CD8-positive, alpha-beta memory T cell (primary cell): ENCODE measurements around the gene RASA3. TPM values are rescaled to one million over a fixed set of nuclear protein-coding genes. Genes with fewer than 3 reads are reported as not detected.

Experiments
- CTCF ChIA-PET: fragments of 350-600 bp; sonication (Branson Sonifier 250); formaldehyde crosslinking; loops from one replicate; lab custom pipeline; 2021; ENCODE audit warnings: antibody characterized with exemption; lab: Charles Lee
- POLR2A ChIA-PET: fragments of 350-600 bp; sonication (Branson Sonifier 250); formaldehyde crosslinking; loops from one replicate; lab custom pipeline; 2021; ENCODE audit warnings: antibody characterized with exemption; lab: Charles Lee
- DNase-seq, 5 donors: peaks; one replicate each; pipeline versions ENCODE4 v3.0.0 to v3.0.0-alpha.2; 2020 to 2022; ENCODE audit warnings: mixed read lengths in 1 of 5
- H3K27ac ChIP-seq: one replicate; pipeline ENCODE4 v1.7.0; 2013; ENCODE audit warnings: low read depth, mild to moderate bottlenecking, low read length, moderate library complexity
- H3K27me3 ChIP-seq: 2 replicates; pipeline ENCODE4 v1.7.0; 2013; ENCODE audit warnings: low read length, mild to moderate bottlenecking; ENCODE audit not compliant: insufficient read depth, poor library complexity, severe bottlenecking
- H3K36me3 ChIP-seq: 2 replicates; pipeline ENCODE4 v1.7.0; 2013; ENCODE audit warnings: mild to moderate bottlenecking, low read length, moderate library complexity; ENCODE audit not compliant: insufficient read depth
- H3K4me1 ChIP-seq: 2 replicates; pipeline ENCODE4 v1.7.0; 2013; ENCODE audit warnings: mild to moderate bottlenecking, low read length, moderate library complexity; ENCODE audit not compliant: insufficient read depth
- H3K4me3 ChIP-seq: 2 replicates; pipeline ENCODE4 v1.7.0; 2013; ENCODE audit warnings: mild to moderate bottlenecking, low read length
- H3K9me3 ChIP-seq: 2 replicates; pipeline ENCODE4 v1.7.0; 2013; ENCODE audit warnings: mild to moderate bottlenecking, low read length
- H3K27ac Mint-ChIP-seq, 8 donors: one replicate each; pipeline ENCODE4 v1.8.0; 2020 to 2021; ENCODE audit warnings: mixed read lengths in 8 of 8, mild to moderate bottlenecking in 6 of 8, inconsistent platforms in 3 of 8, moderate library complexity in 3 of 8
- H3K27me3 Mint-ChIP-seq, 2 donors: one replicate each; pipeline ENCODE4 v1.8.0; 2020 to 2021; ENCODE audit warnings: mixed read lengths in 2 of 2, mild to moderate bottlenecking in 1 of 2, moderate library complexity in 1 of 2
- H3K36me3 Mint-ChIP-seq, 3 donors: one replicate each; pipeline ENCODE4 v1.8.0; 2020 to 2021; ENCODE audit warnings: mixed read lengths in 3 of 3, inconsistent platforms in 1 of 3, mild to moderate bottlenecking in 1 of 3
- H3K4me1 Mint-ChIP-seq, 3 donors: one replicate each; pipeline ENCODE4 v1.8.0; 2020 to 2021; ENCODE audit warnings: mixed read lengths in 3 of 3, inconsistent platforms in 1 of 3, mild to moderate bottlenecking in 1 of 3
- H3K4me3 Mint-ChIP-seq, 7 donors: one replicate each; pipeline ENCODE4 v1.8.0; 2020 to 2021; ENCODE audit warnings: mixed read lengths in 7 of 7, mild to moderate bottlenecking in 6 of 7, moderate library complexity in 4 of 7, inconsistent platforms in 2 of 7
- H3K9me3 Mint-ChIP-seq, 5 donors: one replicate each; pipeline ENCODE4 v1.8.0; 2020 to 2022; ENCODE audit warnings: mixed read lengths in 5 of 5, mild to moderate bottlenecking in 3 of 5, moderate library complexity in 2 of 5, inconsistent platforms in 1 of 5
- polyA plus RNA-seq: library from polyadenylated mRNA; unstranded; fragments of 300-500 nt; fragmentation: Illumina TruSeq; gene quantifications from one replicate; pipeline ENCODE4 v1.2.3, GENCODE V29; 2021
- total RNA-seq, 2 experiments: library from RNA; stranded (reverse); gene quantifications; one replicate each; pipeline ENCODE4 v1.2.3, GENCODE V29; 2021

The RASA3 gene
- total and polyA plus RNA-seq, 3 experiments from 2014 or later = 26.4 to 123 (median 27.1) TPM

- H3K4me1 ChIP-seq = no peaks in the 10 kb centered on the region
- Mint-ChIP-seq H3K27me3 (peaks cover 0 to 3% of the 10 kb centered on the region in 2 donors), H3K4me3 (peak overlapping the region in 1 of 7 donors; percentile 67), H3K36me3 (peaks cover 0 to 60% (median 7%) of the 10 kb centered on the region in 3 donors), H3K27ac (peak overlapping the region in 1 of 8 donors; percentile 72), H3K9me3 (no peaks in the 10 kb centered on the region), H3K4me1 (peaks cover 0 to 5% (median 4%) of the 10 kb centered on the region in 3 donors)
- no peaks in the 10 kb centered on the region for H3K9me3 ChIP-seq
- ChIA-PET POLR2A (no interaction called here), CTCF (no interaction called here)
- no peak overlapping the region for H3K4me3 ChIP-seq
- no peak for DNase-seq
- peak overlapping the region; percentile 65 for H3K27ac ChIP-seq
- peaks cover 34% of the 10 kb centered on the region for H3K36me3 ChIP-seq
- no peaks in the 10 kb centered on the region for H3K27me3 ChIP-seq
Measured at GRCh38 chr13:114004420-114005205, 127.8 kb downstream of the RASA3 start.

GRCh38 chr13:114002771-114003321 lies 129.6 kb downstream of the RASA3 start:
- peak overlapping the region in 1 of 8 donors; percentile 81 for H3K27ac Mint-ChIP-seq
- no peaks in the 10 kb centered on the region for H3K4me1 ChIP-seq
- H3K36me3 ChIP-seq = peaks cover 41% of the 10 kb centered on the region
- peaks cover 0 to 5% (median 4%) of the 10 kb centered on the region in 3 donors for H3K4me1 Mint-ChIP-seq
- DNase-seq = no peak
- peaks cover 0 to 3% of the 10 kb centered on the region in 2 donors for H3K27me3 Mint-ChIP-seq
- no peak overlapping the region for H3K4me3 Mint-ChIP-seq
- POLR2A ChIA-PET = no interaction called here
- CTCF ChIA-PET = no interaction called here
- peaks cover 0 to 67% (median 10%) of the 10 kb centered on the region in 3 donors for H3K36me3 Mint-ChIP-seq
- H3K27me3 ChIP-seq = no peaks in the 10 kb centered on the region
- H3K27ac ChIP-seq = no peak overlapping the region
- H3K4me3 ChIP-seq = no peak overlapping the region
- no peaks in the 10 kb centered on the region for H3K9me3 ChIP-seq
- H3K9me3 Mint-ChIP-seq = peaks cover 0 to 2% (median 0%) of the 10 kb centered on the region in 5 donors

- Histone ChIP-seq H3K4me3 (no peak overlapping the region), H3K27ac (no peak overlapping the region), H3K27me3 (no peaks in the 10 kb centered on the region), H3K4me1 (no peaks in the 10 kb centered on the region), H3K36me3 (peaks cover 42% of the 10 kb centered on the region), H3K9me3 (no peaks in the 10 kb centered on the region)
- peaks cover 0 to 71% (median 10%) of the 10 kb centered on the region in 3 donors for H3K36me3 Mint-ChIP-seq
- CTCF ChIA-PET = no interaction called here
- no peak for DNase-seq
- H3K27ac Mint-ChIP-seq = peak overlapping the region in 3 of 8 donors; percentile 20 to 51 (median 34)
- POLR2A ChIA-PET = no interaction called here
- H3K9me3 Mint-ChIP-seq = peaks cover 0 to 2% (median 0%) of the 10 kb centered on the region in 5 donors
- H3K27me3 Mint-ChIP-seq = peaks cover 0 to 3% of the 10 kb centered on the region in 2 donors
- H3K4me3 Mint-ChIP-seq = no peak overlapping the region
- H3K4me1 Mint-ChIP-seq = peaks cover 0 to 5% (median 4%) of the 10 kb centered on the region in 3 donors
Measured at GRCh38 chr13:114002009-114002544, 130.3 kb downstream of the RASA3 start.

- POLR2A ChIA-PET = no interaction called here
- peaks cover 0 to 5% (median 4%) of the 10 kb centered on the region in 3 donors for H3K4me1 Mint-ChIP-seq
- peak in 1 of 5 donors; percentile 49 for DNase-seq
- H3K36me3 Mint-ChIP-seq = peaks cover 0 to 77% (median 11%) of the 10 kb centered on the region in 3 donors
- Histone ChIP-seq H3K27ac (no peak overlapping the region), H3K9me3 (no peaks in the 10 kb centered on the region), H3K4me3 (no peak overlapping the region), H3K27me3 (no peaks in the 10 kb centered on the region), H3K4me1 (no peaks in the 10 kb centered on the region), H3K36me3 (peaks cover 48% of the 10 kb centered on the region)
- peaks cover 0 to 5% of the 10 kb centered on the region in 2 donors for H3K27me3 Mint-ChIP-seq
- CTCF ChIA-PET = no interaction called here
- peak overlapping the region in 1 of 8 donors; percentile 34 for H3K27ac Mint-ChIP-seq
- no peak overlapping the region for H3K4me3 Mint-ChIP-seq
- H3K9me3 Mint-ChIP-seq = peaks cover 0 to 2% (median 0%) of the 10 kb centered on the region in 5 donors
Measured at GRCh38 chr13:114001331-114002008, 131.0 kb downstream of the RASA3 start.

GRCh38 chr13:114000151-114001040 lies 132.0 kb downstream of the RASA3 start:
- Mint-ChIP-seq H3K36me3 (peaks cover 0 to 82% (median 11%) of the 10 kb centered on the region in 3 donors), H3K27me3 (peaks cover 0 to 5% of the 10 kb centered on the region in 2 donors), H3K27ac (no peak overlapping the region), H3K4me1 (peaks cover 0 to 5% (median 4%) of the 10 kb centered on the region in 3 donors), H3K4me3 (peak overlapping the region in 1 of 7 donors; percentile 61), H3K9me3 (peaks cover 0 to 2% (median 0%) of the 10 kb centered on the region in 5 donors)
- H3K4me1 ChIP-seq = no peaks in the 10 kb centered on the region
- H3K27me3 ChIP-seq = no peaks in the 10 kb centered on the region
- ChIA-PET POLR2A (no interaction called here), CTCF (no interaction called here)
- H3K9me3 ChIP-seq = no peaks in the 10 kb centered on the region
- H3K4me3 ChIP-seq = no peak overlapping the region
- no peak overlapping the region for H3K27ac ChIP-seq
- peaks cover 52% of the 10 kb centered on the region for H3K36me3 ChIP-seq
- no peak for DNase-seq

- H3K27ac ChIP-seq = no peak overlapping the region
- DNase-seq = no peak
- peaks cover 0 to 2% (median 0%) of the 10 kb centered on the region in 5 donors for H3K9me3 Mint-ChIP-seq
- ChIA-PET POLR2A (no interaction called here), CTCF (no interaction called here)
- no peak overlapping the region for H3K4me3 Mint-ChIP-seq
- H3K9me3 ChIP-seq = no peaks in the 10 kb centered on the region
- no peak overlapping the region for H3K4me3 ChIP-seq
- peaks cover 0 to 1% (median under 1%) of the 10 kb centered on the region in 3 donors for H3K4me1 Mint-ChIP-seq
- no peaks in the 10 kb centered on the region for H3K27me3 ChIP-seq
- peaks cover 0 to 82% (median 7%) of the 10 kb centered on the region in 3 donors for H3K36me3 Mint-ChIP-seq
- peaks cover 0 to 3% of the 10 kb centered on the region in 2 donors for H3K27me3 Mint-ChIP-seq
- no peaks in the 10 kb centered on the region for H3K4me1 ChIP-seq
- peaks cover 52% of the 10 kb centered on the region for H3K36me3 ChIP-seq
- H3K27ac Mint-ChIP-seq = no peak overlapping the region
Measured at GRCh38 chr13:113999618-113999910, 132.9 kb downstream of the RASA3 start.

- H3K27me3 Mint-ChIP-seq = peaks cover 0 to 5% of the 10 kb centered on the region in 2 donors
- CTCF ChIA-PET = no interaction called here
- H3K27ac ChIP-seq = no peak overlapping the region
- peak overlapping the region in 2 of 7 donors; percentile 44 for H3K4me3 Mint-ChIP-seq
- peaks cover 0 to 2% (median 0%) of the 10 kb centered on the region in 5 donors for H3K9me3 Mint-ChIP-seq
- H3K36me3 Mint-ChIP-seq = peaks cover 0 to 83% (median 9%) of the 10 kb centered on the region in 3 donors
- POLR2A ChIA-PET = no interaction called here
- H3K27ac Mint-ChIP-seq = peak overlapping the region in 3 of 8 donors; percentile 14 to 63 (median 52)
- H3K4me1 Mint-ChIP-seq = no peaks in the 10 kb centered on the region
- H3K4me1 ChIP-seq = no peaks in the 10 kb centered on the region
- H3K4me3 ChIP-seq = no peak overlapping the region
- H3K27me3 ChIP-seq = no peaks in the 10 kb centered on the region
- no peak for DNase-seq
- H3K9me3 ChIP-seq = no peaks in the 10 kb centered on the region
- H3K36me3 ChIP-seq = peaks cover 55% of the 10 kb centered on the region
Measured at GRCh38 chr13:113998781-113999617, 133.4 kb downstream of the RASA3 start.
